Measurements from ENCODE around the gene JPT2.
"Not testable (repeated sequence)": the region's sequence is repeated elsewhere in the genome, so short reads cannot be mapped to it uniquely, and the experiment has no call there.

Gene JPT2

DNA sequence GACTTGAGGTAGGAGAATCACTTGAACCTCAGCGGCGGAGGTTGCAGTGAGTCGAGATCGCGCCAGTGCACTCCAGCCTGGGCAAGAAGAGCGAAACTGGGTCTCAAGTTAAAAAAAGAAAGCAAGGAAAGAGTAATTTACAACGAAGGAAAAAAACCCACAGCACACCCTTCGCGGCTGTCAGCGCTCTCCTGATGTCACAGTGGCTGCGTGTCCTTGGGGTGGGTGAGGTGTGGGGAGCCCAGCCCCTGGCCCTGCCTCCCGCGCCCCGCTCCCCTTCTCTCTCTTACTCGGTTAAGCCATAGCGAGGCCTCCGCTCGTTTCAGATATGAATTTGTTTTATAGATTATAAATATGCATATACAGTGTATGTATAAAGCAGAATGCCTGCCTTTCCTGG, 740 bp upstream of the JPT2 start:
- no peak for DNase-seq

GRCh38 chr16:1678500-1679098, 520 bp downstream of the JPT2 start:
- peak; percentile 32 to 53 for DNase-seq

DNA sequence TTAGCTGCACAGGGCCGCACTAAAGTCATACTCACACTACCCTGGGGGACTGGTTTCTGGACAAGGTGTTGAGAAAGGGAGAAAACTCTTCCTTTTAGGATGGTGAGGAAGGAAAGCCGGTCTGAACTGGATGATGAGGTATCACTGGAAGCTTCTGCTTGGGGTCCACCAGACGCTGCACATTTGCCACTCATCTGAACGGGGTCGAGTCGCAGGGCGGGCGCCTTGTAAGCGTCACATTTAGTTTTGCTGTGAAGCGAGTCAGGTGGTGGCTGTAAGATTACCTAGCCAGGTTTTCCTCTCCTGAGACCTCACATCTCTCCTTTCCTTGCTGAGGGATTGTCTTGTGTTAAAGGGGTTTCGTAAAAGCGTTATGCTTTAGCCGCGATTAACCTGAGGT, 2.3 kb downstream of the JPT2 start:
- no peak for DNase-seq

GRCh38 chr16:1681032-1681431, 3.0 kb downstream of the JPT2 start:
- no peak for DNase-seq

DNA sequence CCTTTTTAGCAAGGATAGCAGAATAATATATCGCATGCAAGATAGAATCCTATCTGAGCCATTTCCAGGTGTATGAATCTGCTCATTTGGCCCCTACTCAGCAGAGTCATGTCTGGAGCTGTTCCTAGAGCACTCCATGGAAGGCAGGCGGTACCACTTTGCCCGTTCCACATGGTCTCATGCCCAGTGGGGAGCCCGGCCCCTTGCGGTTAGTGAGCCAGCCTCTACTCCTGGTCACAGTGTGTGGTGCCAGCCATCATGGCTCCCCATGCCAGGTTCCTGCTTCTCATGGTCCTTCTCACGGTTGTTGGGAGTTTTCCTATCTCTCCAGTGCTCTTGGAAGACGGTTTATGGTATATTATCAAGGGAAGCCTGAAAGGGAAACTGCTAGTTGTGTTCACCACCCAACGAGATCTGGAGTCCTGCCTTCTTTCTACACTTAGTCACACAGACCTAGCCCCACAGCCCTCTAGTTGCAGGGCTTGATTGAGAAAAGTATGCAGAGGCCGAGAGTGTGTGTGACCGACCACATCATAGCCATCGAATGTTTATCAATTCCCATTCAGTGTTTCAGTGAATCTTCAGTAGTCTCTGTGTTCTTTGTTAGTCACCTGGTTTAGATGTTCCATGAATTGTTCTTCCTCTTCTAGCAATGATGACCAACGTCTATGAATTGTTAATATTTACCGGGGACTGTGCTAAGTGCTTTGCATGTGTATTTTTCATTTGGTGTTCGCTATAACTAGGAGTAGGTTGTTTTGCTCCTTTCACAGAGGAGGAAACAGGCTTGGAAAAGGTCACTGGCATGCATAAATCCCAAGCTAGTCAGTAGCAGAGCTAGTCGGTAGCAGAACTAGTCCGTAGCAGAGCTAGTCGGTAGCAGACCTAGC, 9.6 kb downstream of the JPT2 start:
- DNase-seq, result no peak

DNA sequence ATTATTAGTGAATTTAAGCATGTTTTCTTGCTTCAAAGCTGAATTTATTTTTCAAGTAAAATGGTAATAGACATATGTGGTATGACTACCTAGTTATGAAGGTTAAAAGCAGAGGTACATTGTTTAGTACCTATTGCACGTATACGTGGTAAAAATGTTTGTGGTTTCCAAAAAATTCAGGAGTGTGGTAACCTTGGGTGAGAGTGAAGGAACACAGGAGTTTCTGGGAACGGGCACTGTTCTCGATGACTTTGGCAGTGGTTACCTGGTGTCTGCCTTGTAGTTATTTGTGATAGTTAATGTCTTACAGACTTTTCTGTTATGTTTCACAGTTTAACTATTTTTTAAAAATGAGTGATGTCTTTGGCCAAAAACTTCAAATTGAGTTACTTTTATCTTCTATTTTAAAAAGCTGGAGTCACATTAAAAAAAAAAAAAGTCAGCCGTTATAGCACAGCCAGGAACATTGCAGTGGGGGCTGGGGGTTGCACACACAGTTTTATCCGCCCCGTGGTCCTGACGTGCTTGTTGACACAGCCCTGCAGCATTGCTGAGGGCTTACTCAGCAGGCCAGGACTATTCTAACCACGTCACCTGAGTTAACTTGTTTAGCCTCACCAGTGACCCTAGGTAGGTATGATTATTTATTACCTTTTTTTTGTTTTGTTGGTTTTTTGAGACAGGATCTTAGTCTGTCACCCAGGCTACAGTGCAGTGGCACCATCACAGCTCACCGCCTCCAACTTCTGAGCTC, 10.9 kb downstream of the JPT2 start:
- DNase-seq, result no peak

GRCh38 chr16:1689853-1690252, 11.8 kb downstream of the JPT2 start:
- no peak for DNase-seq

DNA sequence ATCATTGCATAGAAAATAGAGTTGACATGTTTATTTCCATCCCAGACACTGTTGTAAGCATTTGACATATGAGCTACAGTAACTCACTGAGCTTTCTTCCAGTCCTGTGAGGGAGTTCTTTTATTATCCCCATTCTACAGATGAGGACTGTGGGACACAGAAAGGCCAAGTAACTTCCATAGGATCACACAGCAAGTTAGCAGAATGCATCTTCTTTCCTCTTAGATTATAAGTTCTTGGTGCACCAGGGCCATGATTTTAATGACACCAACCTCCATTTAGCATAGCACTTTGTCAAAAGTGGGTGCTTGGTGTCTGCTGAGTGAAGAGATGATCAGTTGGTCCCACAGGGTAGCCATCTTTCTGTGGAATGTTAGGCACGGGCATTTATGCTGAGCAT, 12.7 kb downstream of the JPT2 start:
- DNase-seq, result no peak

DNA sequence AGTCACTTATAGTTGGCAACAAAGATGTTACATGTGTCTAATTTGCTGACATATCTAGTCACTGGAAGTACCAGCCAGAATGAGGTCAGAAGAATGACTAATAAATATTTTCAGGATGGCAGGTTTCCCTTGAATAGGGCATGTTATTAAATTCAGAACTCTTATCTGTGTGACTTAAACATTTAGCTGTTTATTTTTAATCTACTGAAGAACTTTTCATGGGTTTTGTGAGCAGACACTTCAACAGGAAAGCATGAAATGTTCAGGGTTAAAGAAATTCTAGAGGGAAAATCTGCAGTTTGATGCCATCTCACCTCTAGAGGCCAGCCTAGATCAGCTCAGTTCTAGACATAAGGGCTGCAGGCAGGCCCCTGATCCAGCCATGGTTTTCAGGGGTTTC, 13.2 kb downstream of the JPT2 start:
- DNase-seq, result no peak

DNA sequence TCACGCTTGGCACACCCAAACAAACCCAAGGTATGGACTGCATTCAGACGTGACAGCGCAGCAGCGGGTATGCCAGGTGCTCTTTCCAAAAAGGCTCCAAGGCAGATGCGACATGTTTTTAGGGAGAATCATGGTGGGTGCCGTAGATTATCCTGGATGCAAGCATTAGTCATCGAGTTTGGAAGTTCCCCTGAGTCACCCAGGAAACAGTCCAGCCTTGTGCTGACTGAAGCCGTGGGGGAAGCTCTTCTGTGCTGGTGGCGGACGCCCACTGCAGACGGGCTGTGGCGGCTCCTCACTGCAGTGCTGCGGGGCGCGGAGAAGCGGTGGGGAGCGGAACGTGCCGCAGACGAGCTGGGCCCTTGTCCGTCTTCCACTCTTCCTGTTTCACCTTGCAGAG, 13.9 kb downstream of the JPT2 start:
- DNase-seq, result no peak

- DNase-seq, result no peak
Measured at GRCh38 chr16:1696863-1697262, 18.8 kb downstream of the JPT2 start.

DNA sequence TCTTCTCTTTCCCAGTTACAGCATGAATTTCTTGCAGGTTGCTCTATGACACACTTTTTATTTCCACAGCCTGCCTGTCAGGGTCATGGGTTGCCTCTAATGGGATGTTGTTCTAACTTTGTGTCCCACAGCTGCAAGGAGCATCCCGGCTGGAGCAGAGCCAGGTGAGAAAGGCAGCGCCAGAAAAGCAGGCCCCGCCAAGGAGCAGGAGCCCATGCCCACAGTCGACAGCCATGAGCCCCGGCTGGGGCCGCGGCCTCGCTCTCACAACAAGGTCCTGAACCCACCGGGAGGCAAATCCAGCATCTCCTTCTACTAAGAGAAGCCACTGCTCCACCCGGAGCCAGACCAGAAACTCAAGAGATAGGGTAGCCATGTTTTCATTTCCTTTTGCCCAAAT, 20.6 kb downstream of the JPT2 start:
- DNase-seq, result no peak

DNA sequence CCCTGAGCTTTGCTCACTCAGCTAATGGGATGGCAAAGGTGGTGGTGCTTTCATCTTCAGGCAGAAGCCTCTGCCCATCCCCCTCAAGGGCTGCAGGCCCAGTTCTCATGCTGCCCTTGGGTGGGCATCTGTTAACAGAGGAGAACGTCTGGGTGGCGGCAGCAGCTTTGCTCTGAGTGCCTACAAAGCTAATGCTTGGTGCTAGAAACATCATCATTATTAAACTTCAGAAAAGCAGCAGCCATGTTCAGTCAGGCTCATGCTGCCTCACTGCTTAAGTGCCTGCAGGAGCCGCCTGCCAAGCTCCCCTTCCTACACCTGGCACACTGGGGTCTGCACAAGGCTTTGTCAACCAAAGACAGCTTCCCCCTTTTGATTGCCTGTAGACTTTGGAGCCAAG, 22.2 kb downstream of the JPT2 start:
- no peak for DNase-seq

- no peak for DNase-seq
Measured at GRCh38 chr16:1701216-1701878, 23.3 kb downstream of the JPT2 start.

GRCh38 chr16:1705324-1705687, 27.2 kb downstream of the JPT2 start:
- DNase-seq, result not testable (repeated sequence)

- peak; percentile 92 to 95 for DNase-seq
Measured at GRCh38 chr16:1705688-1706385, 27.8 kb downstream of the JPT2 start, which contains the start of gene MAPK8IP3. Gene MAPK8IP3 (plus strand): TSS chr16:1706195. CDS start chr16:1706340, 145 bp downstream.

- peak; percentile 27 to 41 for DNase-seq
Measured at GRCh38 chr16:1706386-1707192, 28.5 kb downstream of the JPT2 start.

- DNase-seq, result no peak
Measured at GRCh38 chr16:1707193-1707790, 29.2 kb downstream of the JPT2 start.

DNA sequence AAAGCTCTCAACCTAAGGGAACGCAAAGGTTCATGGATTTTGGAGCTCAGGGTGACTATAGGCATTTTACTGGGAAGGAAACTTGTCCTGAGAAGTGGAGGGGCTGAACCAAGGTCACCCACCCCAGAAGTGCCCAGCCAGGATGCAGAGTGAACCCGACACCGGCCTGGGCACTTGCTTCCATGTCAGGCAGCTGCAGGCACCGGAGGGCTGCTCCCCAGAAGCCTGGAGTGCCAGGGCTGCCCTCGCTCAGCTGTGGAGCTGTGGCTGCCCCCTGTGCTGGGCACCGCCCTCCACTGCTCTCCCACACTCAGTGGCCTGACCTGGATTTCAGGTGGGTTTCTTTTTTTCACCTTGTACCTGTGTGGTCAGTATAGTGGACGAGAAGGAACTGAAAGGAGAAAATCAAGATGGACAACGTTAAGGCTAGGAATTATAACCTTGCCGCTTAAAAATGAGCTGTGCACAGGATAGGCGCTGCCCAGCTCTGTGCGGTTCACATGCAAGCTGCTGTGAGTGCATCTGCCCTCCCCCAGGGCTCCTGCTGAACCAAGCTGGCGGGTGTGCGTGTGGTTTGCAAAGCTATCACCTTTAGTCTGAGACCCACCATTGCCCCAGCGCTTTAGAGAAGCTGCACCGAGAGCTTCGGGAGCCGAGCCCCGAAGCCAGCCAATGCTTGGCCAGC, 30.1 kb downstream of the JPT2 start:
- DNase-seq, result no peak

GRCh38 chr16:1708768-1709180, 30.7 kb downstream of the JPT2 start:
- DNase-seq, result no peak

DNA sequence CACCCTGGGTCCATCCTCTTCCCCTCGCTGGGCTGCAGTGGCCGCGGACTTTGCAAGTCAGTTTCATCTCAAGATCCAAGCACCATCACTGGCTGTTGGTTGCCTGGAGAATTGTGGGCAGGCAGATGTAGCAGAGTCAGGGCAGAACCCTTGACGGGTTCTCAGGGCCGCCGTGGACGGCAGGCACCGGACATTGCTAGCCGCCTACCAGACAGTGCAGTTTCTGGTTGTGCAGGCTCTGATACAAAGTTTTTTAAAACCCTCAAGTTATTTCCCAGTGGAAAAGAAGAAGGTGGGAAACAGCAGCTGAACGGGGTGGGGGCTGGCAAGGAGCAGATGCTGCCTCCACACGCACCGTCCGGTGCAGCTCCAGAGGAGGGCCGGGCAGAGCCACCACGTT, 31.3 kb downstream of the JPT2 start:
- no peak for DNase-seq

Measured in CD4-positive, alpha-beta T cell treated with Interleukin-4 for 1 hour (primary cell).